Measurements from ENCODE around the gene DIRAS3.
"Not testable (repeated sequence)": the region's sequence is repeated elsewhere in the genome, so short reads cannot be mapped to it uniquely, and the experiment has no call there.

The DIRAS3 gene

DNA sequence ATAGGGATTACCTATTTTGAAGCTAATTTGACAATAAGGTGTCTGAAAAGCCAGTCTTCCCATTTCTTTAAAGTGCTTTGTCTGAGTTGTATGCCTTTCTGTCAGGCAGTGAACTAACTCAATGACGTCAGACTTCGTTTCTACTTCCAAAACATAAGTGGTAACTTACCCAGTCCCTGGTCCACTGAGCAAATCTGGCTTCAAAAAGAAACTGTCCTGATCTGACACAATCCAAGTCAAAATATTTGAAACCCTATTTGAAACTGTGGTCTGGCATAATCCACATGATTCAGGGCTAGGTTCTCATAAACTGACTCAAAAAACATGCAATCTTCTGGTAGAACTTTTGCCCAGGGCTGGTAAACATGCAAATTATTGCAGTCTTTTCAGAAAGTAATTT, 34.0 kb downstream of the DIRAS3 start:
- DNase-seq, result no peak

DNA sequence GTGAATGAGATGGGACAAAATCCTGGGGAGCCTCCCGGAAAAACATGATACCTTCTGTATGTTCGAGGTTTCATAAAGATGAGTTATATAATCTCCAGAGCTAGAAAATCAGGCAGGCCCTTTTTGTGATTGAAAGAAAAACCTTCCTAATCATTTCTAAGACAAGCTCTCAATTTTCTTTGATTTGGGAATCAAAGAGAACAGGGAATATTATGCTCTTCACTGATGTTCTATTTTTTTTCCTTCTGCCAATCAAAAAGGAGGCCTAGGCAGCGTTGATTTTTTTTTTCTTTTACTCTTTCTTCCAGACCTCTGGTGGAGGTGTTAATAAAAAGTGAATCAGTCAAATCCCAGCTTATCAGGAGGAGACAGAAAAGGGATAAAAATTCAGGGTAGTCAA, 34.5 kb downstream of the DIRAS3 start:
- DNase-seq, result no peak

DNA sequence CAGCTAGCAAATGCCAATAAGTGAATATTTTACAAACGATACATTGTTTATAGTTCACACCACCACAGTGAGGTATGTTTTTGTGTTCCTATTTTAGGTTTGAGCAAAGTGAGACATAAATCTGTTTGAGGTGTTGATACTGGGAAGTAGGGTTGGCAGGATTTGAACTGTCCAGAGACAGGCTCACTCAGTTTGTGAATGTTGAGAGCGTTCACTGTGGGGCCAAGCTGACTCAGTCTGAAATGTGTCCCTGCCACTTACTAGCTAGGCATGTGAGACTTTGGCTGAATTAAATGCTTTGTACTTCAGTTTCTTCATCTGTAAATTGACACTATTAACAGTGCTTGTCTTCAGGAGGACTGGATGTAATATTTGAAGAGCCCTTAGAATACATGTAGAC, 35.1 kb downstream of the DIRAS3 start:
- DNase-seq, result no peak

DNA sequence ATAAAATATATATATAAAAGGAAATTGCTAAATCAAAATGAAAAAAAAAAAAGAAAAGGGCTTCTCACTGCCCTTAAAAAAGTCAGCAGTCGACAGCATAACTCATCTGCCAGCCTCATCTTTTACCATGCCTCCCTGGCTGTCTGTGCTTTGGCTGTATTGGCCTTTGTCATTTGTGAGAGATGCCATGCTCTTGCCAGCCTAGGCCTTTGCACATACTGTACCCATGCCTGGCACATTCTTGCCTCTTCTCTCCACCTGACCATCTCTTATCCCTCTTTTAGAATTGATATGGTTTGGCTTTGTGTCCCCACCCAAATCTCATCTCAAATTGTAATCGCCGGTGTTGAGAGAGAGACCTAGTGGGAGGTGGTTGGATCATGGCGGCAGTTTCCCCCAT, 37.1 kb downstream of the DIRAS3 start:
- no peak for DNase-seq

DNA sequence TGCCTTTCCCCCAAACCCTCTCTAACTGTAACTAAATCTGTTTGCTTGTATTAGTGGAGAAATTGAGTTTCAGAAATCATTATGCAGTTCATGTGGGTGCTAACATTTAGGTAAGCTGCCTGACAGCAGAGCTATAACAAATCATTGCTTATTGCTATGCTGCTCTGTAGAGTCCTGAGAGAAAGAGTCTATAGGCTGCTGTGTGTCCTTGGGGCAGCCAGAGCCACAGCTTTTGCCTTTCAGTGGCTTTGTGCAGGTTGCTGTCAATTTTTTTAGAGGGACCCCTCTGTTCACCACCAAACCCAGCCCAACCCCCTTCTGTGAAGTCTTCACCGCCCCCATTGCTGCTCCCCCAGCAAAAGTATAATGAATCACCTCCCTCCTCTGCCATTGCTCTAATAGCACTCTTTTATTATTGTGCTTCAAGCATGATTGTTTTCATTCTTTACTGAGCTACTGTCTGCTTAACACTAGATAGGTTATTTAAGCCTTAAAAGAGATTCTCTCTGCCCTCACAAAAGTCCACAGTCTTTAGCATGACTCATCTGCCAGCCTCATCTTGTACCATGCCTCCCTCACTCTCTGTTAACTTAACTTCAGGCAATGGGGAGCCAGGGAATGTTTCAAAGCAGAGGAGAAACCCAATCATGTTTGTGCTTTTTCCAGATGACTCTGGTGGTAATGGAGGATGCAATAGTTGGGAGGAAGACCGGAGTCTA, 38.6 kb downstream of the DIRAS3 start:
- DNase-seq, result no peak

DNA sequence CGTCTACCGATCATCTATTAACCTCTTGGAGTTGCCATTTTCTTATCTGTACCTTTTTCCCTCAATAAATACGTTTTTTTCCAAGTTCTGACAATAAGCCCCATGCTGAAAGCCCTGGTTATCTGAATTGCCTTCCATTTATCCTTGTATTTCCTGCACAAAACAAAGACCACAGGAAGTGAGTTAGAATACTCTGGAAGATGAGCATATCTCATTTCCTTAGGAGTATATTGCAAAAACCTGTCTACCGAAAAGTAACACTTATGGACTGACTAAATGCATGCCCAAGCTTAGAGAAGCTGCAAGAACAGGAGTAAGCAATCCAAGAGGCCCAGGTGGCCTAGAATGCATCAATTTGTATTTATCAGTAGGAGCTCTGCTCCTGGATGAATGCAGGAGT, 39.9 kb downstream of the DIRAS3 start:
- DNase-seq, result no peak

DNA sequence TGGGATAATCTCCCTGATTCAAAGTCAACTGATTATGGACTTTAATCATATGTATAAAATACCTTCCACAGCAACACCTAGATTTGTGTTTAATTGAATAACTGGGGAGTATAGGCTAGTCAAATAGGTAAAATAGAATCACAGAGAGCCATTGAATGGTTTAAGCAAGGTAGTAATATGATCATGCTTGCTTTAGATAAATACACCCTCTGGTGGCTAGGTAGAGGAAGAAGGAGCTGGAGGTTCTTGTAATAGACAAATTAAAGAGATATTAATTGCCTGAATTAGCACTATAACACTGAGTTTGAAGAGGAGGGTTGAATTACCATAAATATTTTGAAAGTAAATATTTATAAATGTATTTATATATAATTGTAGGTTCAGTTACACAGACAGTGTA, 40.3 kb downstream of the DIRAS3 start:
- DNase-seq, result peak; percentile 51

DNA sequence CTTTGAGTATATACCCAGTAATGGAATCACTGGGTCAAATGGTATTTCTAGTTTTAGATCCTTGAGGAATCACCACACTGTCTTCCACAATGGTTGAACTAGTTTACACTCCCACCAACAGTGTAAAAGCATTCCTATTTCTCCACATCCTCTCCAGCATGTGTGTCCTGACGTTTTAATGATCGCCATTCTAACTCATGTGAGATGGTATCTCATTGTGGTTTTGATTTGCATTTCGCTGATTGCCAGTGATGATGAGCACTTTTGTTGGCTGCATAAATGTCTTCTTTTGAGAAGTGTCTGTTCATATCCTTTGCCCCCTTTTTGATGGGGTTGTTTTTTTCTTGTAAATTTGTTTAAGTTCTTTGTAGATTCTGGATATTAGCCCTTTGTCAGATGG, 46.8 kb downstream of the DIRAS3 start:
- DNase-seq, result not testable (repeated sequence)

DNA sequence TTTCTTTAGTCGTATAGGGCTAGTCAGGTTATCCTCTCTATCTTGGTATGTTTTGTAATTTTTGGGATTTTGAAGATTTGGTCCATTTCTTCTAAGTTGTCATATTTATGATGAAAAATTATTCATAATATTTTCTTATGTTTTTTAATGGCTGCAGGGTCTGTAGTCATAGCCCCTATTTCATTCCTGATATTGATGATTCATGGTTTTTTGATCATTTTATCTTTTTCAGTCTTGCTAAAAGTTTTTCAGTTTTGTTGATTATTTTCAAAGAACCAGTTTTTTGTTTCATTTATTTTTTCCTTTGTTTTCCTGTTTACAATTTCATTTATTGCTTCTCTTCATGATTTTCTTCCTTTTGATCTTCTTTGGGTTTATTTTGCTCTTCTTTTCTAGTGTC, 50.2 kb downstream of the DIRAS3 start:
- no peak for DNase-seq

DNA sequence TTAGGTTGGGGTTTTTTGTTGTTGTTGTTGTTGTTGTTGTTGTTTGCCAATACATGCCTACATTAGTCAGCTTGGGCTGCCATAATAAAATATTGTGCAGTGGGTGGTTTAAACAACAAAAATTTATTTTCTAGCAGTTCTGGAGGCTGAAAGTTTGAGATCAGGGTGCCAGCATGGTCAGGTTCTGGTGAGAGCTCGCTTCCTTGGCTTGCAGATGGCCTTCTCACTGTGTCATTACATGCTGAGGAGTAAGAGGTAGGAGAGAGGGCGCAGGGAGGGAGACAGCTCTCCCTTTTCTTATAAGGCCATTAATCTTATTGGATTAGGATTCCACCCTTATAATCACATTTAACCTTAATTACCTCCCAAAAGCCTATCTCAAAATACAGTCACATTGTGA, 52.7 kb downstream of the DIRAS3 start:
- no peak for DNase-seq
